RKO (cell line): ENCODE data around the gene SAMD3.
"Not testable (repeated sequence)": the region's sequence is repeated elsewhere in the genome, so short reads cannot be mapped to it uniquely, and the experiment has no call there.

Source experiments
- DNase-seq: peaks from one replicate; pipeline ENCODE4 v3.0.0-alpha.2; 2016; ENCODE audit warnings: low spot score

SAMD3 gene

DNA sequence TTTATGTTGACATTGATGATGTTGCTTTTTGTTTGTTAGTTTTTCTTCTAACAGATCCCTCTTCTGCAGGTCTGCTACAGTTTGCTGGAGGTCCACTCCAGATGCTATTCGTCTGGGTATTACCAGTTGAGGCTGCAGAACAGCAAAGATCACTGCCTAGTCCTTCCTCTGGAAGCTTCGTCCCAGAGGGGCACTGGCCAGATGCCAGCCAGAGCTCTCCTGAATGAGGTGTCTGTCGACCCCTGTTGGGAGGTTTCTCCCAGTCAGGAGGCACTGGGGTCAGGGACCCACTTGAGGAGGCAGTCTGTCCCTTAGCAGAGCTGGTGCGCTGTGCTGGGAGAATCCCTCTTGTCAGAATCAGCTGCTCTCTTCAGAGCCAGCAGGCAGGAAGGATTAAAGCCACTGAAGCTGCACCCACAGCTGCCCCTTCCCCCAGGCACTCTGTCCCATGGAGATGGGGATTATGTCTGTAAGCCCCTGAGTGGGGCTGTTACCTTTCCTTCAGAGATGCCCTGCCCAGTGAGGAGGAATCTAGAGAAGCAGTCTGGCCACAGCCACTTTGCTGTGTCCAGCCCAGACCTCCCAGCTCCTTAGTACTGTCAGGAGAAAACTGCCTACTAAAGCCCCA is 49.3 kb downstream of the SAMD3 start:
- not testable (repeated sequence) for DNase-seq

DNA sequence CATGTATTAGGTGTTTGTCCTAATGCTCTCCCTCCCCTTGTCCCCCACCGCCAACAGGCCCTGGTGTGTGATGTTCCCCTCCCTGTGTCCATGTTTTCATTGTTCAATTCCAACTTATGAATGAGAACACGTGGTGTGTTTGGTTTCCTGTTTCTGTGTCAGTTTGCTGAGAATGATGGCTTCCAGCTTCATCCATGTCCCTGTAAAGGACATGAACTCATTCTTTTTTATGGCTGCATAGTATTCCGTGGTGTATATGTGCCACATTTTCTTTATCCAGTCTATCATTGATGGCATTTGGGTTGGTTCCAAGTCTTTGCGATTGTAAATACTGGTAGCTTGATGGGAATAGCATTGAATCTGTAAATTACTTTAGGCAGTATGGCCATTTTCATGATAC is 52.6 kb downstream of the SAMD3 start:
- DNase-seq, result not testable (repeated sequence)

GRCh38 chr6:130167655-130168054 is 55.1 kb downstream of the SAMD3 start:
- no peak for DNase-seq

DNA sequence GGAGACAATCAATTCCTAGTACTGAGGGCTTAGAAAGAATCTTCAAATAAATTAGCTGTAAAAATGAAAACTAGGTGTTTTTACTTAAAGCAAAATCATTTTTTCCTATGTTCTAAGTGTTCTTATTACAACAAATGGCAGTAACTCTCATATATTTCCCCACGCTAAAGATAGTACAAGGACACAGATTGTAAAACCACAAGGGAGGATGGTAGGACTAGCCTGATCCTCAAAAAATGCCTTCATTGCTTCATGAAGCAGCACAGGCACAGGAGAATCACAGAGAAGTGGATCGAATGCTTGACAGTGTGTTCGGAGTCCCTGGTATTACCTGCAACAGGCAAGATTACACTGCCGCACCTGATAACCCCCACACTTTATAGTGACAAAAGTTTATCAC is 58.5 kb downstream of the SAMD3 start:
- DNase-seq, result no peak

DNA sequence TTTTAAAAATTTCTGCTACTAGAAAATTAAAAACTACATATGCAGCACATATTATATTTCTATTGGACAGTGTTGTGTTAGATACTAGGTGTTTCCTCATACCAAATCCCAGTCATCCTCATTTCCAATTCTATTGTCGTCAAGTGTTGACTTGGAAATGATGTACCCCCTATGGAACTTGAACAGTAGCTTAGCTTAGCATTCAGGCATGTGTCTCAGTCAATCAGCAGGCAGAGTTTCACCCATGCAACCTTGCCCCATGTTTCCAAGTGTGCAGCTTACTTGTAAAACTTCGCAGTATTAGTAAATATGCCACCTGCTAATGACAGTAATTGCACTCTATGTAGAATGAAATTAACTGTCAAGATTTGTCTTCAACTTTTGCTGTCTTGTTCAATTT is 59.5 kb downstream of the SAMD3 start:
- DNase-seq, result no peak

DNA sequence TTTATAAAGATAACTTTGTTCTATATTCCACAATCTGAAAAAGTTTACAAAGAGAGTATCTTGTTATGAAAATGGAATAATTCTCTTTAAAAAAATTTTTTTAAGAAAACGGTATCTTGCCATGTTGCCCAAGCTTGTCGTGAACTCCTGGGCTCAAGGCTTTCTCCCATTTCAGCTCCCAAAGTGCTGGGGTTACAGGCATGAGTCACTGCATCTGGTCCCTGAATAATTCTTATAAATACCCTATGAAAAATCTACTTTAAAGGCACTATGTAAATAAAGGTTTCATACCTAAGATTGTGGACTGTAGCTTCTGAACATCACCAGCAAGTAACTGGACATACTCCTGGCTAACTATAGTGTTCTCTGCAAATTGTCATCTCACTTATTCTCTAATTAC is 60.3 kb downstream of the SAMD3 start:
- no peak for DNase-seq

DNA sequence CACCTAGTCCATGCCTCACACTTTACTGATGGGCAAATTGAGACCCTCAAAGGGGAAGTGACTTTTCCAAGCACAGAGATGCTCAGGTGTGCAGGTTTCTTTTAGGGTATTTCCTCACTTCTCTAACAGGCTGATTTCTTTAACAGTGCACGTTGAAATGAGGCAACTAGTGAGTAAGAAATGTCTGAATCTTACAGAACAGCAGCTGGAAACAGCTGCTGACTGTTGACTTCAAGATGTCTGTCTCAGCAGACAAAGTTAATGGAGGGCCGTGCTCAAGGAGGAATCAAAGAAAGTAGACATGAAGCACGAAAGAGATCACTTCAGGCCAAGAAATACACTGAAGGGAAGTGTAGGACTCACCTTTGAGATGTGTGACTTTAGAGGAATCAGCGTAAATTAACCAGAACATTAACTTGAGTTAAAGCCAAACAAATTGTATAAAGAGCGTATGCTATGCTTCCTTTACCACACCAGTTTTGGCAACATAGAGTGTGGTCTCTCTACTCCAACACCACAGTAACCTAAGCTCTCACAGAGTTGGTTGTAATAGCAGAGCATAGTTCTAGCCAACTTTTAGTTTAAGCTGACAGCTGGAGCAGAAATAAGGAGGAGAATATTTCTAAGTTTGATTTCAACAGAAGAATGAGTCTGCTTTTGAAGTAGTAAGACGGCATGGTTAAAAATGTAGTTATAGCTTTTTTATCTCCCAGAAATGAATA is 60.9 kb downstream of the SAMD3 start:
- DNase-seq, result no peak

DNA sequence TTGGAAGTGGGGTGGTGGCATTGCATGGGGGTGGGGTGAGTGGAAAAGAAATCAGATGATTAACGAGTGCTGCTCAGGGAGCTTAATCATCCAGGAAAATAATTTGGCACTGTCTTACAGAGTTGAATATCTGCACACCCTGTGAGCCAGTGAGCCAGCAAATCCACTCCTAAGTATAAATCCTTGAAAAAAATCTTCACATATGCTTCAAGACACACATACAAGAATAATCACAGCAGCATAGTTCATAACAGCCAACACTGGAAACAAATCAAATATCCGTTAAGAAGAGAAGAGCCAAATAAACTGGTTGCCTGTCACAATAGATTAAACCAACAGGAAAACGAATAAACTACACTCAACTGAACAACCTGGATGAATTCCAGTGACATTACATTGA is 62.8 kb downstream of the SAMD3 start:
- no peak for DNase-seq

GRCh38 chr6:130158548-130158947 is 64.2 kb downstream of the SAMD3 start:
- no peak for DNase-seq

DNA sequence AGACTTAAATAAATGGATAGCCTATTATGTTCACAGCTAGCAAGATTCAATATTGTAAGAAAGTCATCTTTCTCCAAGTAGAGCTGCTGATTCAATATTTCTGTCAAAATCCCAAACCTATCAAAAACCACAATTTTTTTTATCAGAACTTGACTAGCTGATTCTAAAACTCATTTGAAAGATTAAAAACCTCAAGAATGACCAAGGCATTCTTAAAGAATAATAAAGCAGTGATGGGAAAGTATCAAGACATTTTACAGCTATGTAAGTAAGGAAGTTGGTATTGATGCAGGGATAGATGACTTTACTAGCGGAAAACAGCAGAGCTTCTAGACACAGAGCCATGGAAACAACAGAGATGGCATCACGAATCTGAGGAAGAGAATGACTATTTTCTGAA is 64.7 kb downstream of the SAMD3 start:
- no peak for DNase-seq

DNA sequence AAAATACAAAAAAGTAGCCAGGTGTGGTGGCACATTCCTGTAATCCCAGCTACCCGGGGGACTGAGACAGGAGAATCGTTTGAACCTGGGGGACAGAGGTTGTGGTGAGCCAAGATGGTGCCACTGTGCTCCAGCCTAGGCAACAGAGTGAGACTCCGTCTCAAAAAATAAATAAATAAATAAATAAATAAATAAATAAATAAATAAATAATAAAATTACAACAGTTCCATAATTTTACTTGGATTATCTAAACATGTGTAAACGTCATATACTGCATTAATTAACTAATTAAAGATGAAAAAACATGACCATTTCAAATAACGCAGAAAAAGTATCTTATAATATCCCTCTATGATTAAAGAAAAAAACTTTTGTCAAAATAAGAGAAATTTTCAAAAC is 65.8 kb downstream of the SAMD3 start:
- DNase-seq, result no peak

DNA sequence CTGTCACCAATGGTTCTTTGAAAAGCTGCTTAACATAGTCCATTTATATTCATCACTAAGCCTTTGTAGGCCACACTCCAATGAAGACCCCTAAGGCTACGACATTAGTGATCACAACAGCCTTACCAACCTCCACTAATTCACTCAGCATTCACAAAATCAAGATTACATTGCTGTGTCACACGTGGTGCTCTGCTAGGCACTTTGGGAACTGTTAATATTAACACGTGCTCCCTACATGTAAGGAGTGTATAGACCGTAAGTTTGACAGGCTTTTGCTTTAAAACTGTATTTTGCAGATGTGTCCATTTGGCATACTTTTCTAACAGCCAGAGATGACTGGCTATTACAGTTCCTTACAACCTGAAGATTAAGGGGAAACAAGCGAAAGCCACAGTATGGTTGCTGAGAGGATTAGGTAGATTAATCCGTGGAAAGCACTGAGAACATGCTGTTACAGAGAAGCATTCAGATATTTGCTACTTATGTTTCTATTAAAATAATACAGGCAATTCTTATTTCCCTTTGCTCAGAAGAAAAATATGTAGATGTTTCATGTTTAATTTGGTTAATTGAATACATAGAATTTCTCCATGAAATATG is 69.7 kb downstream of the SAMD3 start:
- DNase-seq, result no peak

DNA sequence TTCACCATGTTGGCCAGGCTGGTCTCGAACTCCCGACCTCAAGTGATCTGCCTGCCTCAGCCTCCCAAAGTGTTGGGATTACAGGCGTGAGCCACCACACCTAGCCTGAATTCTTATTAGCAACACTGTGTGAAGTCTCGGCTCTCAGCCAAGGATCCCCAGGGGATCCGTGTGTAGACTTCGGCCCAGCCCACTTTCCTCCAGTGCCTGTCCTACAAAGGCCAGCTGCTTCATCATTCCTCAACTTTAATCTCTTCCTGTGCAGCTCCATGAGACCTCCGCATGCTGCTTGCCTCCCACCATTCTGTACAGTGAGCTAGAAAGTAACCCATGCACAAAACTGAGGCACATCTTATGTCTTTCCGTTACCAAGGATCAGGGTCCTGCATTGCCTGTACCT is 71.8 kb downstream of the SAMD3 start:
- DNase-seq, result no peak

- not testable (repeated sequence) for DNase-seq
Measured at GRCh38 chr6:130149016-130149415, 73.7 kb downstream of the SAMD3 start.

GRCh38 chr6:130148181-130148580 is 74.6 kb downstream of the SAMD3 start:
- no peak for DNase-seq

GRCh38 chr6:130147111-130147510 is 75.6 kb downstream of the SAMD3 start:
- DNase-seq, result no peak

GRCh38 chr6:130143709-130144108 is 79.0 kb downstream of the SAMD3 start:
- DNase-seq, result no peak

DNA sequence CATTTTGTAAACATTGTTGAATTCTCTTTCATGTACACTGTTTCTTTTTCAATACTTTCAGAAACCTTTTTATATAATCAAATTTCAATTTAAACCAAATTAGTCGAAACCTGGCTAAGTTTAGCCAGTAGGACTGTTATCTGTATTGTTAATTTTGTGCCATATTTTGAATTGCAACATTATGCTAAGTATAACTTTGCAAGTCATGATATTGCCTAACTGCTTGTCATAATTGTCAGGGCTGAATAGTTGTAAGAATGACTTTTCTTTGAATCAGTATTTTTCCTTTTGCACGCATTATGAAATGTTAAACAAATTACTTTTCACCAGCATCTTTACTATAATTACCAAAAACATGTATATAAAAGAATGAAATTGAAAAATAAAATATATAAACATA is 82.7 kb downstream of the SAMD3 start:
- DNase-seq, result no peak

GRCh38 chr6:130138909-130139242 is 83.9 kb downstream of the SAMD3 start:
- DNase-seq, result no peak

DNA sequence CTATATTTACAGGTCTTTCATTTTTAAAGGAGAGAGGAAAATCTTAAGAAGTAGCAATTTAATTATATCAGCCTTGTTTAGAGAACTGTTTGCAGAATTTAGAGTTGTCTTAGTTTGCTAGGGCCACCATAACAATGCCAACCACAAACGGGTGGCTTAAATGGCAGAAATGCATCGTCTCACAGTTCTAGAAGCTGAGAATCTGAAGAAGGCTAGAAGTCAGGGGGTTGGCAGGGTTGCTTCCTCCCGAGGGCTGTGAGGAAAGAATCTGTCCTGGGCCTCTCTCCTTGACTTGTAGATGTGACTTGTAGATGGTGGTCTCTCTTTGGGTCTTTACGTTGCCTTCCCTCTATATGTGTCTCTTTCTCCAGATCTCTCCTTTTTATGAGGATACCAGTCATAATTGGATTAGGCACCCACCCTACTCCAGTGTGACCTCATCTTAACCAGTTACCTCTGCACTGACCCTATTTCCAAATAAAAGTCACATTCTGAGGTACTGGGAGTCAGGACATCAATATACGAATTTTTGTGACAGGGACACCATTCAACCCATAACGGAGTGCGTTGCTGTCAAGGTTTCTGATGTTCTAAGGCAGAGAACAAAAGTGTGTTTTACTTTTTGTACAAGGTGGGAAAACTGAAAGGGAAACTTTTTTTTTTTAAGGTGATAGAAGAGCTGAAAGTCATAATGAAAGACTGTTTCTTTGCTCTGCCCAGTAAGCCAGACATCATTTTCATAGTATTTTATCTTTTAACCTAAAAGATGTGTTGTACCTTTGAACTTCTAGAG is 84.4 kb downstream of the SAMD3 start:
- no peak for DNase-seq

- DNase-seq, result no peak
Measured at GRCh38 chr6:130136798-130137197, 86.0 kb downstream of the SAMD3 start.

GRCh38 chr6:130134582-130134981 is 88.2 kb downstream of the SAMD3 start:
- DNase-seq, result no peak

DNA sequence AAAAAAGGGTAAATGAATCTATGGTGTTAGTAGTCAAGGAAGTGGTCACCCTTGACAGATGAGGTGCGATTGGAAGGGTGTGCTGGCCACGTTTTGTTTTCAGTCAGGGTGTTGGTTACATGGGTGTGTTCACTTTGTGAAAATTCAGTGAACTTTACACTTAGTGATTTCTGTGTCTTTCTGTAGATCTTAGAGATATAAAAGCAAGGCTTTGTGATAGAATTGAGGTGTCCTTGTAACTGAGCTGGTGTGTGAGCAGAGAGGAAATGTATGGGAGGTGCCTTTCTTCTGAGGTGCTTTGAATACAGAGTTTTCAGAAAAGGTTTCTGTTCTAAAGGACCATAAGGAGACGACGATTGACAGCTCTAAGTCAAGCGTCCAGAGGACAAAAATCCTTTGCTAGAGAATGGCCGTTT is 90.5 kb downstream of the SAMD3 start:
- DNase-seq, result no peak
